Measurements from ENCODE around the gene RAD23B.

- TF ChIP-seq IKZF1 (IDR thresholded peaks at IDR 0.05) (no peak), CTCF (CRISPR knock-in tag; IDR thresholded peaks at IDR 0.05) (no peak), ZNF296 (CRISPR knock-in tag; conservative IDR thresholded peaks at IDR 0.05) (no peak), BCLAF1 (IDR thresholded peaks at IDR 0.05) (no peak), ZNF232 (CRISPR knock-in tag; IDR thresholded peaks at IDR 0.05; ENCODE audit: borderline replicate concordance) (no peak), HOXA7 (CRISPR knock-in tag; IDR thresholded peaks at IDR 0.05) (no peak), FOXK2 (IDR thresholded peaks at IDR 0.05) (no peak), TAF1 (CRISPR knock-in tag; IDR thresholded peaks at IDR 0.05) (no peak), PRDM10 (CRISPR knock-in tag; IDR thresholded peaks at IDR 0.05; ENCODE audit: low read depth) (no peak), ZBTB8A (CRISPR knock-in tag; IDR thresholded peaks at IDR 0.05; ENCODE audit: borderline replicate concordance, low read depth) (no peak), FOXM1 (CRISPR knock-in tag; IDR thresholded peaks at IDR 0.05) (no peak)
These were observed 30.5 kb downstream of the RAD23B start for GRCh38 chr9:107313555-107314096.

Measured in HepG2 (cell line).